ENCODE measurements around the gene HVCN1. TPM values are rescaled to one million over a fixed set of nuclear protein-coding genes. Genes with fewer than 3 reads are reported as not detected.

HVCN1 gene
- total RNA-seq, 1 donor from 2014 or later = 83.9 TPM

Other genes with a start within 250 kb of the HVCN1 start
- gene ARPC3, start 238.8 kb downstream of the HVCN1 start, total RNA-seq = 435 and 459 TPM in 2 replicates
- 17.0 and 19.0 TPM in 2 replicates for gene GPN3, start 220.9 kb downstream of the HVCN1 start, total RNA-seq
- 9.7 and 9.9 TPM in 2 replicates for gene FAM216A, start 220.3 kb downstream of the HVCN1 start, total RNA-seq
- 99.6 and 117 TPM in 2 replicates for gene VPS29, start 187.0 kb downstream of the HVCN1 start, total RNA-seq
- gene RAD9B, start 186.8 kb downstream of the HVCN1 start, total RNA-seq = 1.2 and 1.3 TPM in 2 replicates
- 34.5 and 40.8 TPM in 2 replicates for gene PPTC7, start 105.8 kb downstream of the HVCN1 start, total RNA-seq
- 22.4 and 29.5 TPM in 2 replicates for gene TCTN1, start 75.0 kb downstream of the HVCN1 start, total RNA-seq
- gene PPP1CC, start 53.8 kb upstream of the HVCN1 start, total RNA-seq = 148 and 152 TPM in 2 replicates
- not detected in 2 replicates for gene CCDC63, start 157.9 kb upstream of the HVCN1 start, total RNA-seq
- gene MYL2, start 231.5 kb upstream of the HVCN1 start, total RNA-seq = not detected in 2 replicates